ENCODE results near the gene MLLT1.

Gene MLLT1

GRCh38 chr19:6233827-6234511 is 45.8 kb downstream of the MLLT1 start:
- no peak for DNase-seq

DNA sequence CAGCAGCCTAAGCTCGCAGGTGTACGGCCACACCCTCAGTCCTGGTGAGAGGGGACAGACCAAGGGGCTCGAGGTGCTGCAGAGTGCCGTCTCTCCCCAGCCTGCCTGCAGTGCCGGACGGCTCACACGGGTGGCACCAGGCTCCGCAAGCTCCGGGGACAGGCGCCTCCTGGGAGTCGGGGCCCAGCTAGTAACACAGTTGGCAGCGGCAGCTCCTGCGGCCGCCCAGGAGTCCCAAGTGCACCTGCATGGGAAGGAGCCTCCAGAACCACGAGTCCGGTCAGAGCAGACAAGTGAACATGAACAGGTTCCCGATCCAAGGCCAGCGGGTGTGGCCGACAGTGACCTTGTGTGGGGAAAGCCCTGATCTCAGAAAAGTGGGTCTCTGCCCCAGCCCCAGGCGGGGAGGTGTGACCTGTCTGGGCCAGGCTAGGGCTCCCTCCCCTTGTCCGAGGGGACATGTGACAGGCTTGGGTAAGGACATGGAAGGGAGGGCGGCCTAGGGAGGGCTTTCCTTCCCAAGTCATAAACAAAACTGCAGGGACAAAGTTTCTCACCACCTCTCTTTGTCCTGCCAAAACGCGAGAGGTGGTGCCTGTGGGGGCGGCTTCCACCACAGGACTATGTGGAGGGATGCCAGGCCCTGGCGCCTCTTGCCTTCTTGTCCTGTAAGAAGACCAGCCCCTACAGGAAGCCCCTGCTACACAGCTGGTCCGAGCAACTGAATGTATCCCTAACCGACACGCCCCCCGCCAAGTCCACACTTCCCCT is 46.5 kb downstream of the MLLT1 start:
- peak; percentile 16 for DNase-seq

DNA sequence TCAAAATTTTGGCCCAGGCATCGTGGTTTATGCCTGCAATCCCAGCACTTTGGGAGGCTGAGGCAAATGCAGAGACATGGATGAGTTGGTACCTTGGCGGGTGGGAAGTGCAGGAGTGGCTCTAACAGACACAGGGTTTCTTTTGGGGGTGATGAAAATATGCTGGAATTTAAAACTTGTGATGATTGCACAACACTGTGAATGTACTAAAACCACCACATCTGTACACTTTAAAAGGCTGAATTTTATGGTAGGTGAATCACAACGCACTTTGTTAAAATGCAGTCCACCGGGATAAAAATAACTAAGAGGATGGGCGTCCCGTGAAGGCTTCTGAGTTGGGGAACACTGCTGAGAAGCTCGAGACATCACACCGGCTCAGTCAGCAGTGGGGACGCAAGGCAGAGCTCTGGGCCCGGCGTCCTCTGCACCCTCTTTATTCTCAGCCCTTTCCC is 47.1 kb downstream of the MLLT1 start:
- peak; percentile 82 for DNase-seq

GRCh38 chr19:6230991-6231448 is 48.8 kb downstream of the MLLT1 start:
- no peak for DNase-seq

DNA sequence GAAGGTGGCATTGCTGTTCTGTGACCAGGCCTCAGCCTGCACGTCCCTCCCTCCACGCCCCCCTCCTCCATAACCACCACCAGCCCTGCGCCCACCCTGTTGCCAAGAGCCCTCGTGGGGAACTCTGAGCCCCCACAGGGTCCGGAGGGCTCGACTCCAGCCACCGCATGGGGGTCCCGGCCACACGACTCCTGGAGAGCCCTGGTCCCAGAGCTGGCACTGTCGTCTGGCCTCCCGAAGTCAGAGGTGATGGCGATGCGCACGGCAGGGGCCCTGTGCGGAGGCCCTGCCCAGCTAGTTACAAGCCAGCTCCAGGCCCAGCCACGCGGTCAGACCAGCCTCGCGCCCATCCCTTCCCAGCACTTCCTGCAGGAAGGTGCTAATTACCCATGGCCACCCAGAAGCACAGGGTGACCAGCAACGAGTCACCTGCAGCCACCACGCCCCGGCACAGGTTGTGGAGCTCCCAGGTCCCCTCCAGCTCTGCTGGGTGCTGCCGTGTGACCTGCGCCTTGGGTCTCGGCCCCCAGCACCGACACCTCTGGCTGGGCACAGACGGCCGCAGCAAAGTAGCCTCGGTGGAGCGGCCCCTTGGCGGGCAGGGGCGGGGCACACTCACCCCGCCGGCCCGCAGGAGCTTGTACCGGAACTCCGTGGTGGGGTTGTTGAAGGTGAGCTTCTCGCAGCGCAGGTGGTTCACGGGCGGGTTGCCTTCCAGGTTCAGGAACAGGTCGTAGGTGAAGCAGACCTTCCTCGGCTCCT is 49.6 kb downstream of the MLLT1 start:
- no peak for DNase-seq

DNA sequence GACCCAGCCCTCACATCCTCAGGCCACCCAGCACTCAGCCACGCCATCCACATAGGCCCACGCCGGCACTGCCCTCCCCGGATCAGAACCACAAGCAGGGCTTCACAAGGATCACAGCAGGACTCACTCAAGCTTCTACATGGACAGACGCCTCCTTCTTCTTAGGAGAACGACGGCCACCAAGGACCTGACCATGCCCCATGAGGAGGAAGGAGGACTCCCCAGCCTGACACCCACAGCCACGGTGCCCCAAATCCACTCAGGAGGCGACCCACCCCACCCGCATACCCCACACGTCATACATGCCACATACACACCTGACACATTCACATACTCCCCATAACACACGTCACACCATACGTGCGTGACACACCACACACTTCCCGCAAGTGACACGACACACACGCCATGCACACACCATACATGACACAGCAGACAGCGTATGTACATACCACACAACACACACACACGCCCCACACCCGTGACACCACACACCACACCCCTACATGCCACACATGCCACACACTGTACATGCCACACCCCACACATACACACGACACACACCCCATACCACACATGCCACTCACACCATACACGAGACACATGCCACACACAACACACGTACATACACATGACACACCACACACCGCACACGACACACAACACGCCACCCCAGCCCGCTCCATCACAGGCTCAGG is 50.4 kb downstream of the MLLT1 start:
- no peak for DNase-seq

GRCh38 chr19:6228551-6229215 is 51.1 kb downstream of the MLLT1 start:
- peak; percentile 58 for DNase-seq

DNA sequence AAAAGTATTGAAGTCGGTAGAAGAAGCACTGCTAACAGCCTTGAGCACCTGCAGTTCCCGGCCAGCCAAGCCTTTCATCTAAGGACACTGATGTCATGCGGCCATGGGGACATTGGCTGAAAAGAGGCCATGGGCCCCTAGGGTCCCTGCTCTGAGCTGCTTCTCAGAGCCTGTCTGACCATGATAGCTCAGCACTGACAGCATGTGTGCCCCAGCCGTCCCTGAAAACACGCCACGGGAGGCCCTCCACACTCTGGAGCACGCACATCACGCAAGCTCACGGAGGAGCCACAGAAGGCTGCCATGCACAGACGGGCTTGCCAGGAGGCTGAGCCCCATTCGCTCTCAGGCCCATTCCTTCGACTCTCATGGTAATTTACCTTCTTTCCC is 51.8 kb downstream of the MLLT1 start:
- DNase-seq = no peak

DNA sequence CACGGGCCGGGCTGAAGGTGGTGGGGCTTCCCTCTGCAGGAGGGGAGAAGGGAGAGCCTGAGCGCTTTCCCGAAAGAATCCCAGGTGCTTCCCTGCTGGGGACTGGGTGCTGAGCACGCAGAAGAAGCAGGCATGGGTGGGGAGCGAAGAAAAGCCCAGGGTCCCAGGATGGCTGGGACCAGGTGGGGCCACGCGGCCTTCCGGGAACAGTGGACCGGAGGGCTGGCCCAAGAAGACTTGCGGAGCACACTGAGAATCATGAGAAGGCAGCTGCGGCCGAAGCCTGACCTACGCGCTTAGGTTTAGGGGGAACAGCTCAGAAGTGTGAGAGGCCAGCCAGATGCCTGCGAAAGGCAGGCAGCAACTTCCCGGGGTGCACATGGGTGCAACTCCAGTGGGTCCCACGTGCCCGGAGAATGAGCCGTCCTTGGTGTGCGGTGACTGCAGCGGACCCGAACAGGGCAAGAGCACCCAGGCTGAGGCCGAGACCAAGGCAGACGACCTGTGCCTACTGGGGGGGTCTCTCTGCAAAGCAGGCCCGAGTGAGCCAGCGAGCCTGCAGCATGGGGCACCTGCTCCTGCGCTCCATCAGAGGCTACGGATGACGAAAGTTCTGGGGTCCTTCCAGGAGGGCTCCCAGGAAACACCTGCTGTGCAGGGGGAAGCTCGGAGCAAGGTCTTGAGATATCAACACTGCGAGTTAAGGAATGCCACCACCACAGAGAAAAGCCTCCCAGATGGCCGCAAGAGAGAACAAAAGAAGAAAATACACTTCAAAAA is 52.4 kb downstream of the MLLT1 start:
- no peak for DNase-seq

- no peak for DNase-seq
Measured at GRCh38 chr19:6226444-6227155, 53.2 kb downstream of the MLLT1 start.

- no peak for DNase-seq
Measured at GRCh38 chr19:6226012-6226411, 53.8 kb downstream of the MLLT1 start.

DNA sequence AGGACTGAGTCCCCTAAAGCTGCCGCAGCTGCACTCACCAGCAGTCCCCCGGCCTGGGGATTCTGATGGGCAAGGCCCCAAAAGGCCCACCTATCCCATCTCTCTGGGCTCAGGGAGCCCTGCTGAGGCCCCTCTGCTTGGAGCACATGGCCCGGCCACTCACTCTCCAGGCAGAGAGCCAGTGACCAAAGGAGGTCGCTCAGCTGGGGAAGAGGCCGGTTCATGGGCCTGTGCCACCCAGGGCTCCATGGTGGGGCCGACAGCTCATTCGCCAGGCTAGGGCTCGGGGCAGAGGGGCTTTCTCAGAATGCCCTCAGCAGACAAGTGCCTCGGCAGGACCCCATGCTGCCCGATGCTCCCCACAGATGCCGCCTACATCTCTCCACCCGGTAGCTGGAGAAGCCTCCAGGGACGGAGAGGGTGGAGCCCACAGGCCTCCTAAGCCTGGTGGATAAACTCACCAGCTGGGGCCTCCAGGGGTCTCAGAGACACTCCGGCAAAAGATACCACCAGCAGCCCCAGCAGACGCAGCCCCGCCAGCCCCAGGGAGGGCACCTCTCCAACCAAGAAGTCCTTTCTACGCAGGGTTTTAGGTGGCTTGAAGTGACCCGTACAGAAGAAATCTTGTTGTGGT is 54.4 kb downstream of the MLLT1 start:
- no peak for DNase-seq

DNA sequence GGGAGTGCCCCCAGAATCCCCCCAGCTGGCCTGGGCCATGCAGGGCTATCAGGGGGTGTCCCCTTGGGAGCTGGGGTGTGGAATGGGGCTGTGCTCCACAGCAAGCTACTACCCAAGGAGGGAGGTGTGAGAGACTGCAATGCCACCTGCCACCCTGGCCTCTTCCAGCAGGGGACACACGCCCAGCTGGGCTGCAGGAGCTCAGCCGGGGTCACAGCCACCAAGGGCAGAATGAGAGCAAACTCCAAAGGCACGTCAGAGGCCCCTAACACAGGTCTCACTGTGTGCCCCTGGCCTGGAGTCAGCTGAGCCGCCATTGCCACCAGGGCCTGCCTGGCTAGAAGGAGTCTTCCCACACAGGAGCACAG is 55.5 kb downstream of the MLLT1 start:
- no peak for DNase-seq

- no peak for DNase-seq
Measured at GRCh38 chr19:6223461-6224307, 56.1 kb downstream of the MLLT1 start.

DNA sequence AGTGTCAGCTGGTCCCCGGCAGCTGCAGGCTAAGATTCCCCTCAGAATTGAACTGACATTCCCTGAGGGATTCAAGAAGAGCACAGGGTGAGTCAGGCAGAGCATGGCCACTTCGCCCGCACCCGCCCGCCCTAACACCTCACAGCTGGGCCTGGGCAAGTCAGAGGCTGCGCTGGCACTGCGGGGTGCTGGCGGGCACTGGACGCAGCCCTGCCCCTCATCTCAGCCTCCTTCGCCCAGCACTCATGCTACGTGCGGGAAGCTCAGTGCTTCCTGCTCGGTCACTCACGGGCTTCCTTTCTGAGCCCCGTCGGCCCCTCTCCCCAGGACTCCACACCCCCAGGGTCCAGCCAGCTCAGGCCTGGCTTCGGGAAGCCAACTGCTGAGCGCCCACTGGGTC is 56.9 kb downstream of the MLLT1 start:
- DNase-seq = no peak

DNA sequence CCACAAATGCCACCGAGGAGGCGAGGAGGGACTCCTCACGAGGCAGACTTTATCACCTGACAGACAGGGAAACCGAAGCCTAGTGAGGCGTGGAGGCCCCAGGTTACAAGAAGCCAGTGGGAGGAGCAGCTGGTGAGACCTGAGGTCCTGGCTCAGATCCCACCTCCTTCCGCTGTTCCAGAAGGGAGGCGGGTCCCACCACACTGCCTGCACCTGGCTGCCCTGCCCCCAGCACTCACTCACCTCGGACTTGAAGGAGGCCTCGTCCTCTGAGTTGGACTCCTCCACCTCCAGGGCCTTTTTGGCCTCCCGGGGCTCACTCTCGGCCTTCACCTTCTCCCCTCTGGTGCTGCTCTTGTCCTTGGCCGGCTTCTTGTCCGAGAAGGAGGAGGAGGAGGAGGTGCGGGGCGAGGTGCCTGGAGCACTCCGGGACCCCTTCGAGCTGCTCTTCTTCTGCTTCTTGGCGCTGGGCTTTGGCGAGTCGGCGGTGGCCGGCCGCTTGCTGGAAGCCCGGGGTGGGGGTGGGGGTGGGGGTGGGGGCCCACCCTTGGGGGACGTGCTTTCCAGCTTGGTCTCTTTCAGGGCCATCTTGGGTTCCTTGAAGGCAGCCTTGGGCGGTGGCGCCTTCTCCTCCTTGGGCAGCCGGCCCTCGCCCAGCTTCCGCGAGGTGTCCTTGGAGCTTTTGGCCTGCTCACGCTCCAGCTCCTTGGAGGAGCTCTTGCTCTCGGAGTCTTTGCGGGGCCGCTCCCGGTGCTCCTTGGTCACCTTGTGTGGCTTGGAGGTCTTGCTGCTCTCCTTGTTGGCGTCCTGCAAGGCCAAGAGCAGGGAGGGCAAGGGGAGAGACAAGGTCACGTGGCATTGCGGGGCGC is 57.7 kb downstream of the MLLT1 start:
- DNase-seq = no peak

DNA sequence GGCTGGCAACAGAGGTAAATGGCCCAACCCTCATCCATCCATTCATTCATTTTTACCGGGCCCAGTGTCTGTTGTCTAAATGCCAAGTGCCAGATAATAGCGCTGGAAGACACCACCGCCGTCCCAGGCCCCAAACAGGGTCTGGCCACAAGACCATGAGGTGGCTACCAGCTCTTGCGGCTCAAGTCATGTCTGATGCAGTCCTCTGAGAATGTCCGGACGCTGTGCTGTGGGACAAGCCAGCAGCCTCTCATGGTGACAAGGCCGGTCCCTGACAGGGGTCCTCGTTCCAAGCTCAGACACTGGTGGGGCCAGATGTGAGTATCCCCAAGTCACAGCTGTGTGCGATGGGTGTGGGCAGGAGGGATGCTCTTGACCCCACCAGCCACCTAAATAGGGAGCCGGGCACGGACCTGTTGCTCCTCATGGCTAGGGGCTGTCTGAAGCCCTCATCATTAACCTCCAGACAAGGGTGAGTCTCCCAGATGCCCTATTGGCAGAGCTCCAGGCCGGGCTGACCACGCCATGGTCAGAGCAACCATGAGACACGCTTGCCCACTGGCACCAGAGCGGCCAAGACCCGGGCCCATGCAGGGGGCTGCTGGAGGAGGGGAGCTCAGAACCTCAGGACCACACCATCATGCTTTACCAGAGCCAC is 58.4 kb downstream of the MLLT1 start:
- DNase-seq = no peak

Data from fibroblast of skin of back (primary cell).